Effector memory CD4-positive, alpha-beta T cell (primary cell): ENCODE measurements around the gene ATP1A2.
"Not testable (repeated sequence)": the region's sequence is repeated elsewhere in the genome, so short reads cannot be mapped to it uniquely, and the experiment has no call there.

ENCODE experiments used
- DNase-seq, 3 donors: peaks; one replicate each; pipeline ENCODE4 v3.0.0-alpha.2; 2020
- H3K27ac ChIP-seq: 2 replicates; pipeline ENCODE4 v1.7.0; 2013; ENCODE audit warnings: mild to moderate bottlenecking, low read length, moderate library complexity; ENCODE audit not compliant: insufficient read depth, poor library complexity, severe bottlenecking
- H3K27me3 ChIP-seq: replicated peaks from 2 replicates; pipeline ENCODE4 v1.7.0; 2013; ENCODE audit warnings: mild to moderate bottlenecking, low read length; ENCODE audit not compliant: insufficient read depth, control insufficient read depth, poor library complexity, severe bottlenecking
- H3K36me3 ChIP-seq: 2 replicates; pipeline ENCODE4 v1.7.0; 2013; ENCODE audit warnings: mild to moderate bottlenecking, low read length, moderate library complexity; ENCODE audit not compliant: control insufficient read depth, insufficient read depth
- H3K4me1 ChIP-seq: 2 replicates; pipeline ENCODE4 v1.7.0; 2013; ENCODE audit warnings: low read length, mild to moderate bottlenecking; ENCODE audit not compliant: control insufficient read depth, insufficient read depth, poor library complexity, severe bottlenecking
- H3K4me3 ChIP-seq: 2 replicates; pipeline ENCODE4 v1.7.0; 2013; ENCODE audit warnings: low read length, low read depth, mild to moderate bottlenecking; ENCODE audit not compliant: insufficient read depth, poor library complexity, severe bottlenecking
- H3K9me3 ChIP-seq: 2 replicates; pipeline ENCODE4 v1.7.0; 2013; ENCODE audit warnings: mild to moderate bottlenecking, low read length, moderate library complexity; ENCODE audit not compliant: control insufficient read depth

The ATP1A2 gene

GRCh38 chr1:160101037-160101716, 14.4 kb upstream of the ATP1A2 start:
- Histone ChIP-seq H3K9me3 (no peaks in the 10 kb centered on the region), H3K4me3 (no peak overlapping the region), H3K4me1 (peaks cover 30% of the 10 kb centered on the region), H3K27ac (peak overlapping the region; percentile 56), H3K36me3 (no peaks in the 10 kb centered on the region), H3K27me3 (no peaks in the 10 kb centered on the region)
- DNase-seq, result peak; percentile 53 to 60 (median 58)

GRCh38 chr1:160101717-160102522, 13.6 kb upstream of the ATP1A2 start:
- H3K27me3 ChIP-seq, result no peaks in the 10 kb centered on the region
- H3K9me3 ChIP-seq, result no peaks in the 10 kb centered on the region
- no peak for DNase-seq
- no peaks in the 10 kb centered on the region for H3K36me3 ChIP-seq
- peaks cover 25% of the 10 kb centered on the region for H3K4me1 ChIP-seq
- no peak overlapping the region for H3K4me3 ChIP-seq
- no peak overlapping the region for H3K27ac ChIP-seq

GRCh38 chr1:160103658-160104408, 11.7 kb upstream of the ATP1A2 start:
- Histone ChIP-seq H3K27ac (no peak overlapping the region), H3K9me3 (no peaks in the 10 kb centered on the region), H3K4me3 (no peak overlapping the region), H3K4me1 (peaks cover 16% of the 10 kb centered on the region), H3K27me3 (no peaks in the 10 kb centered on the region), H3K36me3 (no peaks in the 10 kb centered on the region)
- no peak for DNase-seq

- H3K36me3 ChIP-seq, result no peaks in the 10 kb centered on the region
These were observed 11.1 kb upstream of the ATP1A2 start for GRCh38 chr1:160104486-160104885.

DNA sequence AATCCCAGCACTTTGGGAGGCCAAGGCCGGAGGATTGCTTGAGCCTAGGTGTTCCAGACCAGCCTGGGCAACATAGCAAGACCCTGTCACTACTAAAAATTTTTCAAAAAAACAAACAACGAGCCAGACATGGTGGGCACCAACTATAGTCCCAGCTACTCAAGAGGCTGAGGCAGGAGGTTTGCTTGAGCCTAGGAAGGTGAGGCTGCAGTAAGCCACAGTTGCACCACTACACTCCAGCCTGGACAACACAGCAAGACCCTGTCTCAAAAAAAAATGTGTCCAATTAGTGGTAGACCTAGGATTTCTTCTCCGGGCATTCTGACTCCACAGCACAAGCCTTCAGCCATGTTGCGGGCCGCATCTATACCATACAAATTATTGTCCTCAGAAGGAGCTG, 10.4 kb upstream of the ATP1A2 start:
- no peak for DNase-seq
- Histone ChIP-seq H3K27ac (no peak overlapping the region), H3K4me3 (no peak overlapping the region), H3K36me3 (no peaks in the 10 kb centered on the region), H3K4me1 (peaks cover 7% of the 10 kb centered on the region), H3K9me3 (no peaks in the 10 kb centered on the region), H3K27me3 (no peaks in the 10 kb centered on the region)

More at GRCh38 chr1:160104486-160104885, 11.1 kb upstream of the ATP1A2 start:
- peaks cover 11% of the 10 kb centered on the region for H3K4me1 ChIP-seq
- no peaks in the 10 kb centered on the region for H3K27me3 ChIP-seq
- no peak overlapping the region for H3K4me3 ChIP-seq
- H3K9me3 ChIP-seq, result no peaks in the 10 kb centered on the region
- H3K27ac ChIP-seq, result no peak overlapping the region
- DNase-seq, result no peak

GRCh38 chr1:160107512-160107911, 8.0 kb upstream of the ATP1A2 start:
- Histone ChIP-seq H3K4me3 (no peak overlapping the region), H3K27ac (no peak overlapping the region), H3K4me1 (no peaks in the 10 kb centered on the region), H3K9me3 (no peaks in the 10 kb centered on the region), H3K36me3 (no peaks in the 10 kb centered on the region), H3K27me3 (no peaks in the 10 kb centered on the region)
- no peak for DNase-seq

- no peaks in the 10 kb centered on the region for H3K36me3 ChIP-seq
- H3K27me3 ChIP-seq, result no peaks in the 10 kb centered on the region
- DNase-seq, result no peak
- no peak overlapping the region for H3K27ac ChIP-seq
- H3K9me3 ChIP-seq, result no peaks in the 10 kb centered on the region
- H3K4me3 ChIP-seq, result no peak overlapping the region
- H3K4me1 ChIP-seq, result no peaks in the 10 kb centered on the region
These were observed 6.5 kb upstream of the ATP1A2 start for GRCh38 chr1:160108888-160109662.

DNA sequence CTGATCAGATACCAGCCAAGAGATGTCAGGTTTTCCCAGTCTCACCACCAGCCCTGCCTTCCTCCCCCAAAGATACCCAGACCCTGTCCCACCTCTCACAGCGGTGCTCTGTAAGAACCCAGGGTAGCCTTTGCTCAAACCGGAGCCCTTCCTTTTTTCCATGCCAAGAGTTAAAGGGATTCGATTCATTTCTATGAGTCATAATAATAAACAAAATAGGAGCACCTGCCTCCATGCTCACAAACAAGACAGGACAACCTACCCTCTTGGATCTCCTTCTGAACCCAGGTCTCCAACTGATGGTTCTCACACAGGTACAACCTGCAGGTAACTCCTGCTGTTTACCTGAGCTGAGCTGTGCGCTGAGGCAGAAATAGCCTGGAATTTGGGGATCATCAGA, 5.9 kb upstream of the ATP1A2 start:
- H3K9me3 ChIP-seq, result no peaks in the 10 kb centered on the region
- DNase-seq, result no peak
- H3K27ac ChIP-seq, result no peak overlapping the region
- no peaks in the 10 kb centered on the region for H3K27me3 ChIP-seq
- no peaks in the 10 kb centered on the region for H3K36me3 ChIP-seq
- no peaks in the 10 kb centered on the region for H3K4me1 ChIP-seq
- no peak overlapping the region for H3K4me3 ChIP-seq

DNA sequence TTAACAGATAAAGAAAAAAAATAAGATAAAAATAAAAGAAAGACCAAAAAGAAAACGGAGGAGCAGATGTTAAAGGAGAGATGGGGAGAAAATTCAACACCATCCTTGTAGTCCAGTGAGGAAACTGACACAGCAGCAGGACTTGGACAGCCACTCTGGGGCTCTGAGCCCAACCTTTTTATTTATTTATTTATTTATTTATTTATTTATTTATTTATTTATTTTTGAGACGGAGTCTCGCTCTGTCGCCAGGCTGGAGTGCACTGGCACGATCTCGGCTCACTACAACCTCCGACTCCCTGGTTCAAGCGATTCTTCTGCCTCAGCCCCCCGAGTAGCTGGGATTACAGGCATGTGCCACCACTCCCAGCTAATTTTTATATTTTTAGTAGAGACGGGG, 4.1 kb upstream of the ATP1A2 start:
- H3K4me1 ChIP-seq, DNase-seq, H3K27ac ChIP-seq, H3K36me3 ChIP-seq, H3K4me3 ChIP-seq, H3K27me3 ChIP-seq, H3K9me3 ChIP-seq: not testable (repeated sequence)
